ENCODE measurements around the gene SEC14L3. TPM values are rescaled to one million over a fixed set of nuclear protein-coding genes. Genes with fewer than 3 reads are reported as not detected.

SEC14L3 gene
- not detected for total RNA-seq

- DNase-seq = no peak
These were observed at the start of gene SEC14L3 for GRCh38 chr22:30471616-30472318. Gene SEC14L3, minus strand, starts transcription at chr22:30472017. Its CDS starts 59 bp downstream, at chr22:30471958.

GRCh38 chr22:30519842-30520425, 48.1 kb upstream of the SEC14L3 start:
- no peak for DNase-seq

- no peak for DNase-seq
These were observed 44.9 kb upstream of the SEC14L3 start for GRCh38 chr22:30516731-30517130.

GRCh38 chr22:30516273-30516672, 44.5 kb upstream of the SEC14L3 start:
- DNase-seq = no peak

GRCh38 chr22:30514252-30514651, 42.4 kb upstream of the SEC14L3 start:
- no peak for DNase-seq

- no peak for DNase-seq
These were observed 41.6 kb upstream of the SEC14L3 start for GRCh38 chr22:30513462-30513861.

GRCh38 chr22:30511911-30512310, 40.1 kb upstream of the SEC14L3 start:
- no peak for DNase-seq

GRCh38 chr22:30511109-30511508, 39.3 kb upstream of the SEC14L3 start:
- DNase-seq = no peak

GRCh38 chr22:30508216-30508615, 36.4 kb upstream of the SEC14L3 start:
- DNase-seq = no peak

- DNase-seq = no peak
These were observed 35.9 kb upstream of the SEC14L3 start for GRCh38 chr22:30507670-30508069.

GRCh38 chr22:30506507-30506968, 34.7 kb upstream of the SEC14L3 start:
- peak; percentile 7 for DNase-seq

GRCh38 chr22:30503551-30503950, 31.7 kb upstream of the SEC14L3 start:
- no peak for DNase-seq

GRCh38 chr22:30502911-30503310, 31.1 kb upstream of the SEC14L3 start:
- no peak for DNase-seq

GRCh38 chr22:30502153-30502552, 30.3 kb upstream of the SEC14L3 start:
- no peak for DNase-seq

GRCh38 chr22:30500628-30501027, 28.8 kb upstream of the SEC14L3 start:
- DNase-seq = no peak

GRCh38 chr22:30497466-30498150, 25.8 kb upstream of the SEC14L3 start:
- no peak for DNase-seq

- no peak for DNase-seq
These were observed 23.4 kb upstream of the SEC14L3 start for GRCh38 chr22:30495041-30495784.

GRCh38 chr22:30492144-30492543, 20.3 kb upstream of the SEC14L3 start:
- DNase-seq = no peak

- DNase-seq = no peak
These were observed 19.6 kb upstream of the SEC14L3 start for GRCh38 chr22:30491381-30491780.

GRCh38 chr22:30490399-30490798, 18.6 kb upstream of the SEC14L3 start:
- no peak for DNase-seq

- DNase-seq = no peak
These were observed 16.3 kb upstream of the SEC14L3 start for GRCh38 chr22:30488121-30488520.

- DNase-seq = no peak
These were observed 14.9 kb upstream of the SEC14L3 start for GRCh38 chr22:30486661-30487115.

GRCh38 chr22:30486118-30486517, 14.3 kb upstream of the SEC14L3 start:
- no peak for DNase-seq
